PFSK-1 (cell line): Measurements from ENCODE around the gene TFE3.

Experiments
- FOXP2 ChIP-seq: optimal IDR thresholded peaks from 2 replicates; pipeline ENCODE3; 2011; ENCODE audit warnings: borderline replicate concordance, control low read depth, inconsistent platforms; ENCODE audit not compliant: insufficient read depth; ENCODE audit errors: extremely low read length, extremely low read depth
- POLR2AphosphoS5 ChIP-seq: IDR thresholded peaks from 2 replicates; pipeline ENCODE4 v1.6.1; 2012; ENCODE audit warnings: low read depth, mild to moderate bottlenecking, control low read depth, low read length, moderate library complexity
- REST ChIP-seq, 2 experiments: IDR thresholded peaks; 2 replicates each; pipeline versions ENCODE4 v1.6.1 to v1.8.0; 2011 to 2012; ENCODE audit warnings: low read depth in 2 of 2, low read length in 2 of 2, control low read depth in 1 of 2, inconsistent platforms in 1 of 2, mild to moderate bottlenecking in 1 of 2, moderate library complexity in 1 of 2; ENCODE audit not compliant: insufficient read depth in 1 of 2
- SIN3A ChIP-seq: IDR thresholded peaks from 2 replicates; pipeline ENCODE4 v1.6.1; 2012; ENCODE audit warnings: mild to moderate bottlenecking, low read length, moderate library complexity, borderline replicate concordance; ENCODE audit not compliant: insufficient read depth
- TAF1 ChIP-seq: IDR thresholded peaks from 2 replicates; pipeline ENCODE4 v1.6.1; 2012; ENCODE audit warnings: low read length, control low read depth, borderline replicate concordance; ENCODE audit not compliant: insufficient read depth

TFE3 gene

GRCh38 chrX:49019599-49020249 is 23.4 kb downstream of the TFE3 start:
- TF ChIP-seq REST (IDR thresholded peaks at IDR 0.05; ENCODE audit: insufficient read depth in 1 of 2, low read depth in 2 of 2, low read length in 2 of 2) (no peak), TAF1 (no peak), POLR2AphosphoS5 (no peak), FOXP2 (no peak), SIN3A (no peak)

GRCh38 chrX:49019050-49019449 is 24.1 kb downstream of the TFE3 start:
- no peak for TF ChIP-seq FOXP2
- no peak for TF ChIP-seq REST (IDR thresholded peaks at IDR 0.05; ENCODE audit: insufficient read depth in 1 of 2, low read depth in 2 of 2, low read length in 2 of 2)
- no peak for TF ChIP-seq SIN3A
- TF ChIP-seq POLR2AphosphoS5, result no peak

GRCh38 chrX:49003696-49004095 is 39.5 kb downstream of the TFE3 start:
- no peak for TF ChIP-seq REST (IDR thresholded peaks at IDR 0.05; ENCODE audit: insufficient read depth in 1 of 2, low read depth in 2 of 2, low read length in 2 of 2)
- no peak for TF ChIP-seq SIN3A
- TF ChIP-seq FOXP2, result no peak
- TF ChIP-seq POLR2AphosphoS5, result no peak
- TF ChIP-seq TAF1, result no peak

- peak in 1 of 2 experiments; percentile 25; a peak in 1 of 4 replicates for TF ChIP-seq REST (IDR thresholded peaks at IDR 0.05; ENCODE audit: insufficient read depth in 1 of 2, low read depth in 2 of 2, low read length in 2 of 2)
- TF ChIP-seq SIN3A, result no peak
- no peak for TF ChIP-seq FOXP2
- peak; percentile 93 for TF ChIP-seq TAF1
- TF ChIP-seq POLR2AphosphoS5, result peak; percentile 68
These were observed 40.8 kb downstream of the TFE3 start, which contains the start of gene GRIPAP1 for GRCh38 chrX:49002091-49002935. Gene GRIPAP1 (minus strand): TSS chrX:49002264. CDS start chrX:49002229, 35 bp downstream.
